Measurements from ENCODE around the gene NPTXR.

NPTXR gene

DNA sequence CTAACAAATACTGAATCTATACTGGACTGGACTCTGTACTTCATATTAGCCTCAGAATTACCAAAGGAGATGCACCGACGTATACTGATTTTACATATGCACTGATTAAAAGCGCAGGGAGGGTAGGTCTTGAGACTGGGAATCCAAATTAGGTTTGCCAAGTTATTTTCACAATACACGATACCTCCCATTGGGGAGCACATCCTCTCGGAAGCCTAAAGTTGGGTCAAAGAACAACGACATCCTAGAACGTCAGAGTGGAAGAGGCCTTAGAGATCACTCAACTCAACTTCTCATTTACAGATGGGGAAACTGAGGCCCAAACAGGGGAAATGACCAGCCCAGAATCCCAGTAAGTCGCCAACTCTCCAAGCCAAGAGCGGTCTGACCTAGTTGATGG, 50.5 kb downstream of the NPTXR start:
- DNase-seq, result no peak

DNA sequence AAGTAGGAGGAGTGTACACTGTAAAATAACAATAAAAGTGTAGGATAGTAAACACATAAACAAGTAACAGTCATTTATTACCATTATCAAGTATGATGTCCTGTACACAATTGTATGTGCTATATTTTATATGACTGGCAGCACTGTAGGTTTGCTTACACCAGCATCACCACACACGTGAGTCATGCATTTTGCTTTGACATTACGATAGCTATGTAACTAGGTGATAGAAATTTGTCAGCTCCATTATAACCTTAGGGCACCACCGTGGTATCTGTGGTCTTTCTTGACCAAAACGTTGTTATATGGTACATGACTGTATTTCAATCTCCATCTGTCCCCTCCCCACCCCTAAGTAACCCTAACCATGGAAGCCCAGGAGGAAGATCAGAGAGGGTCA, 51.0 kb downstream of the NPTXR start:
- no peak for DNase-seq

DNA sequence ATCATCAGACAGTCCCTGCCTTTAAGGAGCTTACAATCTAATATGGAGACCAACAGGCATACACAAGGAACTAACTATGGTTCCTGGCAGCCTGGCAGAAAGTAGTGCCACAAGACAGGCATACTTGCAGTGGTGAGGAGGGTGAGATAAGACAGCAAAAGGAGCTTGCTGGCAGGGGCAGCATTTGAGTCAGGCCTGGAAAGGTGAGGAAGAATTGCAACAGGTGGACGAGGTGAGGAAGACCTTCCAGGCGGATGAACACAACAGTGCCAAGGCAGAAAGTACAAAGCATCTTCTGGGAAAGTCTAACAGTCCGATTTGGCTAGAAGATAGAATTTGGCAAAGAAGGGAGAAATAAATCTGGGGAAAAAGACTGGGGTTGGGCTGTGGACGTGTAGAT, 54.2 kb downstream of the NPTXR start:
- no peak for DNase-seq

DNA sequence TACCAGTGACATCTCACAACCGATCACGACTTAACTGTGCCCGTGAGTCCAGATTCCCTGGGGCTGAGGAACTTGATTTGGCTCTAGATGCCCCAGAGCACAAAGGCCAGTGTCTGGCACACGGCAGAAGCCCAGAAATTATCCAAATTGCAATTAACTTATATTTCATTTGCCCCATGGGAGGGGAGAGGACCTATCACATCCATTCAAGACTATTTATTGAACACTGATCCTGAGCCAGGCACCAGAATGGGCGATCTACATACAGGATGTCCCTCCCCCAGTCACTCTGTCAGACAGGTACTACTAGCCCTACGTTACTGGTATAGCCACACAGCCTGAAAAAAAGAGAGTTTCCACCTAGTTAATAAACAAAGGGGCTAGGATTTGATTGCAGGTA, 55.0 kb downstream of the NPTXR start:
- DNase-seq, result no peak

DNA sequence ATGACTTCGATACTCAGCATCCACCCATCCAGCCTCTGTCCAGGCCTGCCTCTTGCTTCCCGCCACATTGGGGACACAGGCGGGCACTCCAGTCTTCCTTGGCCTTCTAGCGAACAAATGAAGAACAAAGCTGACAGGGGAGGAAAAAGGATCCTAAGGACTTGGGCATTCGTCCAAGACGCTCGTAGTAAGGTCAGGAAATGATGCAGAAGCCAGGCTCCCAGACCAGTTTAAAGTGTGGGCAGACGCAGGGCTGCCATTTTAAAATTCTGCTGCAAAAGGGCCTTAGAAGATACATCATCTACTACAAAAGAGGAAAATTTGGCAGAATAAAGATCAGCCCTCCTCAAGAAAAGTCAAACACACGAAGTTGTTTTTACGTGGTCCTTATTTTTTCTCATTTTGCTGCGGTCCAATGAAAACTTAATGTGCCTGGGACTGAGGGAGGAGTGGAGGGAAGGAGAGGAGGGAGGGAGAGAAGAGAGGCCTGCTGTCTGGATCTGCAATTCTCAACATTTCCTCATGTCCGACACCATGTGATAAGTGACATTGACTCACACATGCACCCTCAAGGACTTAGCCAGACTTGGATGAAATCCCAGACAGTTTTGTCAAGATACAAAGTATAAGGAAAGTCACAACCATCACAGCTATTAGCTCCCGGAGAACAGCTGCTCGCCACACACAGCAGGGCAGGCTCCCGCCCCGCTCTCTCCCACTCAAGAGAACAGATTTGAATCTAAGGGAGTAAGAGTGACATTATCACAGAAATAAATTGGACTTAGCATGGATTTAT, 55.6 kb downstream of the NPTXR start:
- DNase-seq, result no peak

DNA sequence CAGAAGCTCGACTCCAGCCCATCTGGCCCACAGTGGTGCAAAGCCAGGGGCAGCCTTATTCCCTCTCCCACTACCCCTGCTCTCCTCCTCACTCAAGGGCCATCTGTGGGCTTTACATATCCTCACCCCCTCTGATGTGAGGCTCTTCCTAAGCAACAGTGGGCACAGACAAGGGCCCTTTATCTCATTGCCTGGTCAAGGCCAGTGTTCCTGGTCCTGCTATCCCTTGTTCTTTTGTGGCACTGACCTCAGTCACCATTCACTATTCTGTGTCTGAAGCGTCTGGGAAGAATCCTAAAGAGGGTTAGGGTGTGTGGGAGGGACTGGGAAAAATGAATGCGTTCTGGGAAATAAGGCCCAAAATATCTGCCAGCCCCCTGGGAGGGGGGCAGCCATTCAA, 57.2 kb downstream of the NPTXR start:
- DNase-seq, result no peak

DNA sequence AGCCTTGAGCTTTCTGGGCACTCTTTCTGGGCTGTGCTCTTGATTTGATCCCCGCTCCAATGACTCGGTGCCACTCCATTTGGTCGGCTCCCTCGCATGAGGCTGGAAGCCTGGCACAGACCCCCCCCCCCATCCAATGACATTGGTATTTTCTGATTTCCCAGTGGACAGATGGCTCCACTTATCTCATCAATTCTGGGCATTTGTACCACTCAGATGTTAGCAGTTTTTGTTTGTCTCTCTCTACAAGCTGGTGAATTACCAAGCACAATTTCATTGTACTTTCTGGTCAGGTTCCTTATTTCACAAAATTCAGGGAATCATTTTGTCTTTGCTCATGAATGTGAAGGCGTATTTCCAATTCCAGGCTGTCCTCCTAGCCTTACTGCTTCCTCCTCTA, 59.0 kb downstream of the NPTXR start:
- DNase-seq, result no peak

DNA sequence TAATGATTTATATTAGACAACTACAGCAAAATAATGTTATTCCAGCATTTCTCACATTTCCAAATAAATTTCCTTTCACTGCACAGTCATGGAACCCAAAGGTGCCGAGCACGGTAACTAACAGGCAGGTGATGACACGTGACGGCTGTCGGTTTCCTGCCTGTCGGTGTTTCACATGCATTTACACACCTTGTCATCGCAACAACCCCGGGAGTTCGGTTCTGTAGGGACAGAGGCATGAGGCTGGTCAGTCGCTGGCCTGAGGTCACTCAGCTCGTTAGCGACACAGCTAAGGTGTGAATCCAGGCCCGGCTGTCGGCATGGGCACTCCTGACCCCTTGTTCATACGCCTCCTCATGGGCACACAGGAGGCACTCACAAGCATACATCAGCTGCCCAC, 59.8 kb downstream of the NPTXR start:
- no peak for DNase-seq

DNA sequence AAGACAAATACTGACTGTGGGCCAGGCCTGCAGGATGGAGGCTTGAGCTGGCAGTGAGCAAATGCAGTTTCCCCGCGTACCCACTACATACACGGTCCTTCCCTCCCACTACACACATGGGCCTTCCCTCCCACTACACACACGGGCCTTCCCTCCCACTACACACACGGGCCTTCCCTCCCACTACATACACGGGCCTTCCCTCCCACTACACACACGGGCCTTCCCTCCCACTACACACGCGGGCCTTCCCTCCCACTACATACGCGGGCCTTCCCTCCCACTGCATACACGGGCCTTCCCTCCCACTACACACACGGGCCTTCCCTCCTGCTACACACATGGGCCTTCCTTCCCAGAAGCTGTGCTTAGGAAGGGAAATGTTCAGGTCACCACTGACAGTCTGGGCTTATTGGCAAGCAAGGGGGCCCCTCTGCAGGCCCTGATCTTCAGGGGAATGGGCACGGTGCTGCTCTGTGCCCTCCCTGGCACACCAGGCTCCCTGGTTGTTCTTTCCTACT, 60.7 kb downstream of the NPTXR start:
- DNase-seq, result no peak

DNA sequence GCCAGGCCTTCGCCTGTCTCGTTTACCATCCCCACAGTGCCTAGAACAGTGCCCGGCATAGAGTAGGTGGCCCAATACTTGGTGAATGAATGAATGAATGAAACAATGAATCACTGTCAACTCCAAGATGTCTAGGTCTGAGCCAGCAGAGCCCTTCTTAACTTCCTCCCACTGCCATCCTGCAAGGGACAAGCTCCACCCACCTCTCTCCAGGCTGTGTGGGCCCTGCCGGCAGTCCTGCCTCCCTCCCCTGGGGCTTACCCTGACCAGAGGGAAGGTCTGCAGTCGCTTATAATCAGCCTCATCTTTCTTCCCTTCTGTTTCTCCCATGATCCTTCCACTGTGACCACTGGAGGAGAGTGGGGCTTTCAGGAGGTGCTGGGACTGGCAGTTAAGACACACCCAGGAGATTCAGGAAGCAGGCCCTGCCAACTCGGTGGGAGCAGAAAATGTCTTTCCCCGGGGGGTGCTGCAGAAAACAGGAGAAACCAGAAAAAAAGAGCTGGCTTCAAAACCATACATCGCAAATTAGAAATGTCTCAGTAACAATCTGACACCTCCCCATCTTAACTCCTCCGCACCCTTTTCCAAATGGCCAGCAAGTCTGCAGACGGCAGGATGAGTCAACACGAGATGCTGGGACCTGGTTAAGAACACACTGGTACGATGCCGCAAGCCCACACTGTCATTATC, 61.3 kb downstream of the NPTXR start:
- DNase-seq, result no peak

DNA sequence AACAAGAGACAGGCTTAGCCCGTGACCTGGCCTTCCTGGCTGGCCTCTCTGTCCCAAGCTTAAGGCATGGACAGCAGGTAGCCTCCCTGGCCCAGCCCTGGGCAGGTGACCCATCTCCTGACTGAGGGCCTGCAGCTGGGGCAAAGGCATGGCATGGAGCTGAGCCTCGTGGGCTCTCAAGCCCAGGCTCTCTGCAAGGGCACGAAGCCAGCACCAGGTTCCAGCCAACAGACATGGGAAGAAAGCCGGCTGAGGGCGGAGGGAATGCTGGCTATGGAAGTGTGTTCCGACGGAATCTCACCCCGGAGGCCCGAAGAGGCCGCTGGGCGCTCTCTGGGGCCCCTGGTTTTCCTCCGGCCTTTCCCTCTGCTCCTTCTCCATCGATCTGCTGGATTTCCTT, 62.8 kb downstream of the NPTXR start:
- DNase-seq, result no peak

DNA sequence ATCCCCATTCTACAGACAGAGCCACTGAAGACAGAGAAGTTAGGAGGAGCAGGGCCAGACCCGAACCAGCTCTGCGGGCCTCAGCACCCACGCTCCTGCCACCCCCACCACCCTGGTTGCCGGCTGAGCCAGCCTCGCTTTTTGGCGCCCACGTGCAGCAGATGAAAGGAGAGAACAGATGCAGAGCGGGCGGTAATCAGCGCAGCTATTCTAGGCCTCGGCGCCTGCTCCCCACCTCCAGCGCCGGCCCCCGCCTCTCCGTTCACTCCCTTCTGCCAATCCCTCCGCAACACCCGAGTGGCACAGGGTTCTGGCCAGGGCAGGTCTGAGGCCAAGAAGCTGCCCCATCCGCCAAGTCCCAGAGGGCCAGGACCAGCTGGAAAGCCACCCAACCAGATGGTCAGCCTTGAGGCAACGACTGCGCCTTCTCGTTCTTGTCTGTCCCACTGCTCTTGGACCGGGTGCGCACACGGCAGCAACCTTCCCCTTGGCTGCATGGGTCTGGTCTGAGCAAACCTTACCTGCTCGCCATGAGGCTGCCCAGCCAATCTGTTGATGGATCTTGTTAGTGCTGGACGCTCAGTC, 66.6 kb downstream of the NPTXR start:
- no peak for DNase-seq

DNA sequence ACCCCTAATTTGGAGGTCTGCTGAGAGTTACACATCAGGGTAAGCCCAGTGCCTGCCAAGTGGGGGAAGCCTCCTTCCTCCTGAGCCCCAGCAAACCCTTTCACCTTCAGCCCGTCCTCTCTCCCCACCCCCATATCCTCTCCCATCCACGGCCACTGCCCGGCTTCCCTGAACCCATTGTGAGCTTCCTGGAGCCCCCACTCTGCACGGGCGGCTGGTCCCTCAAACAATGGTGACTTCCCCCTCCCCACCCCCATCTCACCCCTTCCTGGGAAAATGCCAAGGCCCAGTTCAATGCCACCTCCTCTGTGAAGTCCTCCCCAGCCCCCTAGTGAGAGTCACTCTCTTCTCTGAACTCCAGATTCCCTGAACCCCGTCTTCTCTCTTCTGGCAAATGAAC, 67.7 kb downstream of the NPTXR start:
- no peak for DNase-seq

DNA sequence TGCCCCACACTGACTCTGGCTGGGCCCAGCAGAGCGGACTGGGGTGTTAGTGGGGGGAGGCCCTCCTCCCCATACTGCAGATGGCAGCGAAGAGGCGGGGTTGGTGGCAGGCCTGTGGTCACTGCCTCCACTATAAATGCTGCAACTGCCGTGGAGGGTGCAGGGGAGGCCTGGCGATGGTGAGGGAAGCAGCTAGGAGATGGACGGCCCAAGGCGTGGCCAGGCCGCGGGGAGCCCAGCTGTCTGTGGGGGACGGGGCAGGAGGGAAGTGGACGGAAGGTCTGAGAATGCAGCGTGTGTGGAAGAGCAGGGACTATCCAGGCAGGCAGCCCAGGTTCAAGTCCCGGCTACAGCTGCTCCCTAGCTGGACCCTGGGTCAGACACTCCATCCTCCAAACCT, 68.2 kb downstream of the NPTXR start:
- DNase-seq, result no peak

DNA sequence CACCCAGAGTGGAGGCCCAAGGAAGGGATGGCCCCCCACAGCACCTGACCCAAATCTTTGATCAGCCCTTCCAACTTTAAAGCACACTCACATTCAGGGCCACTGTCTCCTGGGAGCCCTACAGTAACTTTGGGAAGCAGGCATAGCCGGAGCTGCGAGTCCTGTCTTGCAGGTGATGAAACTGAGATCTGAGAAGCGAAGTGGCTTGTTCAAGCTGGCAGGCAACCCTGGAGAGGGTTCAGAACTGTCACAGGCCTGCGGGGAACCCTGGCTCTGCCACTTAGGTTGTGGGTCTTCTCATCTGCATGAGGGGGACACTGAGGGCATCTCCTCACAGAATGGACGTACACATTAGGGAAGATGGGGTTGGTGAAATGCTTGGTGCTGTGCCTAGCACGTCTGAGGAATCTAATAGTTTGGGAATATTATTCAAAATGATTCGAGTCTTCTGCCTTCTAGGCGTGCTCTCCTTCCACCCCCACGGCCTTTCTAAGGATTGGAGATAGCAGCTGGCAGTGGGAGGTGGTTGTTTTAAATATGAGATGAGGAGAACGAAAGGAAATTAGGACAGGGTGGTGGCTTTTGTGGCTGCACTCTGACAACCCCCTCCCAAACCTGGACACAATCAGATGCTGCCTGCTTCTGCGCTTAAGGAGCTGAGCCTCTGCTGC, 69.2 kb downstream of the NPTXR start:
- no peak for DNase-seq

DNA sequence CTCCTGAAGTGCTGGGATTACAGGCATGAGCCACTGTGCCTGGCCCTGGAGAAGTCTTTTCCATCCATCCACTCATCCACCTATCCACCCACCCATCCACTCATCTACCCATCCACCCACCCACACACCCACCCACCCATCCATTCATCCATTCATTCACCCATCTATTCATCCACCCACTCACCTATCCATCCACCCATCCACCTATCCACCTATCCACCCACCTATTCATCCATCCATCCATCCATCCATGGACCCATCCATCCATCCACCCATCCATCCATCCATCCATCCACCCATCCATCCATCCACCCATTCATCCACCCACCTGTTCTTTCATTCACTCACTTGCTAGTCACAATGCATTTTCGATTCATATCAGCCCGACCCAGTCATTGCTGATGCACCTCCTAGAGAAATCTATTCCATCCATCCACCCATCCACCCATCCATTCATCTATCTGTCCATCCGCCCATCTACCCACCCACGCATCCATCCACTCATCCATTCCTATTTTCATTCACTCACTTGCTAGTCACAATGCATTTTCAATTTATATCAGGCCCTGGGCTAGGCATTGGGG, 70.4 kb downstream of the NPTXR start:
- no peak for DNase-seq

DNA sequence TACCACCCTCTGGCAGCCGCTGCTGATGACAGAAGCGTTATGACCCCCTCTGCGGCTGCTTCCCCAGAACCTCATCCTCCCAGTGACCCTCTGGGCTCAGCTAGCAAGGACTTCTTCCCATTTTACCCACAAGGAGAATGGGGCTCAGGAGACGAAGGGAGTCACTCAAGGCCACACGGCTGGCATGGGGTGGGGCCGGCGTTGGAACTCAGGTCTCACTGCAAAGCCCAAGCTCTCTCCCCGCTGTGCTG, 71.3 kb downstream of the NPTXR start:
- DNase-seq, result no peak

DNA sequence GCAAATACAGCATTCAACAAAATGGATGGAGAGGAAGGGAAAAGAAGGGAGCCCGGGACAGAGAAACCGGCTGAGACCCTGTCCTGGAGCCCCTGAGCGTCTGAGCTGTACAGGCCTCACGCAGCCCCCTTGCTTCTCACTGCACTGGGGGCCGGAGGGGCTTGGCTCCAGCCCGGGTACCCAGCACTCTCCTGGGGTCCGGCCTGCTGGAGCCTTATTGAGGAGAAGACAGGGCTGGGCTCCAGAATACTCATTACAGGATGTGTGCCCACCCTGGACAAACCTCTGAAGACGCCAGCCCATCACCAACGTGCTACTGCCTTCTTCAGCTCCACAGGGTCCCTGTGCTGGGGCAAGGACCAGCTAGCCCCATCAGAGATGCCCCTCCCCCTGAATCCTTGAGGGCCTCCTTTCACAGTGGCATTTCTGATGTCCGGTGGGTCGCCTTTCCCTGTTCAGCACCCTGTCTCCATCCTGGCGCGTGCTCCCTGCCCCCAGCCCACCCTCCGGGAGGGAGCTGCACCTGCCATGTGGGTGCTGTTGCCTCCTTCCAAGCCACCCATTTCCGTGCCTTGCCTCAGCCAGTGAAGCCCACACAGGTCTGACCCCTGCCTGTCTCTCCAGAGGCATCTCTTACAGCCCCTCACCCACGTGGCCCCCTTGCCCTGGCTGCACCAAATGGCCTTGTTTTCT, 73.4 kb downstream of the NPTXR start:
- no peak for DNase-seq
